GM18526 (cell line): Measurements from ENCODE around the gene TBCCD1.

Experiments used
- POLR2A ChIP-seq: IDR thresholded peaks from 3 replicates; pipeline ENCODE4 v1.6.1; 2011; ENCODE audit not compliant: insufficient read length; ENCODE audit errors: extremely low read depth

Gene TBCCD1

GRCh38 chr3:186599785-186600166 is 32.6 kb upstream of the TBCCD1 start:
- TF ChIP-seq POLR2A = no peak

- no peak for TF ChIP-seq POLR2A
These were observed 32.1 kb upstream of the TBCCD1 start for GRCh38 chr3:186599142-186599784.

- TF ChIP-seq POLR2A = no peak
These were observed 31.6 kb upstream of the TBCCD1 start for GRCh38 chr3:186598794-186599141.

- TF ChIP-seq POLR2A = no peak
These were observed 31.1 kb upstream of the TBCCD1 start for GRCh38 chr3:186598108-186598784.

- TF ChIP-seq POLR2A = no peak
These were observed 29.6 kb upstream of the TBCCD1 start for GRCh38 chr3:186596568-186597287.

GRCh38 chr3:186594591-186595113 is 27.5 kb upstream of the TBCCD1 start:
- no peak for TF ChIP-seq POLR2A

GRCh38 chr3:186593862-186594261 is 26.7 kb upstream of the TBCCD1 start:
- TF ChIP-seq POLR2A = no peak

GRCh38 chr3:186592682-186593081 is 25.5 kb upstream of the TBCCD1 start:
- TF ChIP-seq POLR2A = no peak

GRCh38 chr3:186590580-186591295 is 23.6 kb upstream of the TBCCD1 start:
- no peak for TF ChIP-seq POLR2A

- no peak for TF ChIP-seq POLR2A
These were observed 22.9 kb upstream of the TBCCD1 start for GRCh38 chr3:186589856-186590579.

- no peak for TF ChIP-seq POLR2A
These were observed 22.0 kb upstream of the TBCCD1 start for GRCh38 chr3:186589121-186589520.

- TF ChIP-seq POLR2A = no peak
These were observed 21.5 kb upstream of the TBCCD1 start for GRCh38 chr3:186588632-186589031.

GRCh38 chr3:186587183-186587582 is 20.0 kb upstream of the TBCCD1 start:
- no peak for TF ChIP-seq POLR2A

GRCh38 chr3:186583831-186584230 is 16.7 kb upstream of the TBCCD1 start:
- no peak for TF ChIP-seq POLR2A

GRCh38 chr3:186582541-186582940 is 15.4 kb upstream of the TBCCD1 start:
- no peak for TF ChIP-seq POLR2A

GRCh38 chr3:186580785-186581184 is 13.6 kb upstream of the TBCCD1 start:
- TF ChIP-seq POLR2A = no peak
